Spleen (tissue), 7 donors: ENCODE results near the gene NUB1.

Experiments used
- POLR2AphosphoS5 ChIP-seq, 3 donors: sonication (generic); formaldehyde crosslinking; IDR thresholded peaks; one replicate each; pipeline ENCODE4 v1.5.1; 2017; ENCODE audit warnings: antibody characterized with exemption in 3 of 3
- TF ChIP-seq, protein P1 (sequence below), 11 experiments: fragments of 200-600 bp in 7 of 11; fragments of 450-650 bp in 4 of 11; sonication (generic) in 4 of 11; IDR thresholded peaks in 8 of 11; conservative IDR thresholded peaks in 3 of 11; 1 replicate in 7 of 11; 2 replicates in 4 of 11; pipeline versions ENCODE4 v1.4.0 to v1.8.0; 2016 to 2021; ENCODE audit warnings: antibody characterized with exemption in 11 of 11, inconsistent platforms in 4 of 11, mild to moderate bottlenecking in 1 of 11
- donor health status: DM: no; HTN: no; CAD: no; lungs with moderate emphysema.
- donor health status: DM: no; HTN: no; CAD: no.
- donor health status: DM: no; HTN: no; CAD: no.

DNA sequence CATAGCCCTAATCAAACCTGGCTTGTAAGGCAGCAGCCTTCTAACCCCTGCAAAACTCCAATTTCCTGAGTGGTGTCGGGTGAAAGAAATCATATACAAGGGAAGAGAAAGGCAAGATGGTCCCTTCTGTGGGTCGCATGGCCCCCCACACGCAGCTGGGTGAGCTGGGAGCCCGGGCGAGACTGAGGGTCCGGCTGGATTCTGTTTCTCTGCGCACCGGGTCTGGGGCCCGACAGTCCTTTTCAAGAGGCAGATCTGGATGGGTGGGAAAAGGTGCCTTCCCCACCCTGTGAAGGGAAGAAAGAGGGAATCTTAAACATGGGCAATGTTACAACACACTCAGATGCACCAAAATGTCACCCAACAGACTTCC lies 49.7 kb downstream of the NUB1 start:
- TF ChIP-seq, protein P1, sequence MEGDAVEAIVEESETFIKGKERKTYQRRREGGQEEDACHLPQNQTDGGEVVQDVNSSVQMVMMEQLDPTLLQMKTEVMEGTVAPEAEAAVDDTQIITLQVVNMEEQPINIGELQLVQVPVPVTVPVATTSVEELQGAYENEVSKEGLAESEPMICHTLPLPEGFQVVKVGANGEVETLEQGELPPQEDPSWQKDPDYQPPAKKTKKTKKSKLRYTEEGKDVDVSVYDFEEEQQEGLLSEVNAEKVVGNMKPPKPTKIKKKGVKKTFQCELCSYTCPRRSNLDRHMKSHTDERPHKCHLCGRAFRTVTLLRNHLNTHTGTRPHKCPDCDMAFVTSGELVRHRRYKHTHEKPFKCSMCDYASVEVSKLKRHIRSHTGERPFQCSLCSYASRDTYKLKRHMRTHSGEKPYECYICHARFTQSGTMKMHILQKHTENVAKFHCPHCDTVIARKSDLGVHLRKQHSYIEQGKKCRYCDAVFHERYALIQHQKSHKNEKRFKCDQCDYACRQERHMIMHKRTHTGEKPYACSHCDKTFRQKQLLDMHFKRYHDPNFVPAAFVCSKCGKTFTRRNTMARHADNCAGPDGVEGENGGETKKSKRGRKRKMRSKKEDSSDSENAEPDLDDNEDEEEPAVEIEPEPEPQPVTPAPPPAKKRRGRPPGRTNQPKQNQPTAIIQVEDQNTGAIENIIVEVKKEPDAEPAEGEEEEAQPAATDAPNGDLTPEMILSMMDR (IDR thresholded peaks at IDR 0.05 in 8 of 11, conservative IDR thresholded peaks at IDR 0.05 in 3 of 11) = no peak
- peak in 1 of 3 donors; percentile 2 for TF ChIP-seq POLR2AphosphoS5 (IDR thresholded peaks at IDR 0.05)
